SU-DHL-6 (cell line): ENCODE results near the gene TIAM2.
"Not testable (repeated sequence)": the region's sequence is repeated elsewhere in the genome, so short reads cannot be mapped to it uniquely, and the experiment has no call there.

Experiments
- H2AFZ ChIP-seq: fragments of 200-600 bp; sonication (generic); 2 replicates; pipeline ENCODE4 v1.6.1; 2014; ENCODE audit warnings: low read depth, mild to moderate bottlenecking, moderate library complexity, mixed read lengths, antibody characterized with exemption, low read length; ENCODE audit not compliant: severe bottlenecking
- H3F3A ChIP-seq: fragments of 200-600 bp; shearing (Covaris generic); 2 replicates; pipeline ENCODE4 v1.6.0; 2016; ENCODE audit warnings: antibody characterized with exemption, mild to moderate bottlenecking; ENCODE audit not compliant: insufficient read depth
- H3K27ac ChIP-seq: fragments of 200-600 bp; sonication (generic); 2 replicates; pipeline ENCODE4 v1.5.1; 2016; ENCODE audit warnings: low read depth, mild to moderate bottlenecking, low read length, moderate library complexity, mixed read lengths
- H3K27me3 ChIP-seq: fragments of 200-600 bp; sonication (generic), shearing (Covaris generic); 2 replicates; pipeline ENCODE4 v1.6.0; 2014; ENCODE audit warnings: mild to moderate bottlenecking, low read length
- H3K36me3 ChIP-seq: fragments of 200-600 bp; sonication (generic); 2 replicates; pipeline ENCODE4 v1.6.1; 2014; ENCODE audit warnings: mild to moderate bottlenecking, low read length, mixed read lengths
- H3K4me2 ChIP-seq: fragments of 300-600, 200-600 bp; shearing (Covaris generic), sonication (generic); 2 replicates; pipeline ENCODE4 v1.6.0; 2014; ENCODE audit warnings: low read length, low read depth, mild to moderate bottlenecking; ENCODE audit not compliant: poor library complexity, severe bottlenecking
- H3K4me3 ChIP-seq: fragments of 200-600 bp; sonication (generic); 2 replicates; pipeline ENCODE4 v1.5.1; 2014; ENCODE audit warnings: antibody characterized with exemption, low read length, mild to moderate bottlenecking, mixed read lengths; ENCODE audit not compliant: insufficient read depth, poor library complexity, severe bottlenecking
- H3K79me2 ChIP-seq: fragments of 200-600 bp; sonication (generic); 2 replicates; pipeline ENCODE4 v1.6.1; 2014; ENCODE audit warnings: mild to moderate bottlenecking, low read length, moderate library complexity; ENCODE audit not compliant: insufficient read depth
- H3K9ac ChIP-seq: fragments of 200-600 bp; sonication (generic); 2 replicates; pipeline ENCODE4 v1.7.0; 2014; ENCODE audit warnings: mild to moderate bottlenecking, low read length
- H3K9me2 ChIP-seq: fragments of 200-600 bp; sonication (generic); replicated peaks from 2 replicates; pipeline ENCODE4 v1.6.1; 2014; ENCODE audit warnings: low read length; ENCODE audit not compliant: insufficient read depth
- H3K9me3 ChIP-seq: fragments of 200-600 bp; sonication (generic); 2 replicates; pipeline ENCODE4 v1.6.1; 2014; ENCODE audit warnings: low read length, mixed read lengths; ENCODE audit not compliant: insufficient read depth
- H4K20me1 ChIP-seq: fragments of 200-600 bp; sonication (generic); 2 replicates; pipeline ENCODE4 v1.6.1; 2014; ENCODE audit warnings: low read depth, mild to moderate bottlenecking, antibody characterized with exemption, low read length, moderate library complexity, mixed read lengths
- EZH2phosphoT487 ChIP-seq: fragments of 200-600 bp; sonication (generic), shearing (Covaris generic); conservative IDR thresholded peaks from 2 replicates; pipeline ENCODE4 v1.6.1; 2018; ENCODE audit warnings: mild to moderate bottlenecking, antibody characterized with exemption, low read length, moderate library complexity, mixed read lengths
- TF ChIP-seq, protein P1 (sequence below): fragments of 200-600 bp; sonication (generic); IDR thresholded peaks from one replicate; pipeline ENCODE4 v1.5.1; 2017; ENCODE audit warnings: antibody characterized with exemption, mild to moderate bottlenecking, low read length, moderate library complexity; ENCODE audit not compliant: insufficient read depth, poor library complexity, severe bottlenecking

TIAM2 gene

DNA sequence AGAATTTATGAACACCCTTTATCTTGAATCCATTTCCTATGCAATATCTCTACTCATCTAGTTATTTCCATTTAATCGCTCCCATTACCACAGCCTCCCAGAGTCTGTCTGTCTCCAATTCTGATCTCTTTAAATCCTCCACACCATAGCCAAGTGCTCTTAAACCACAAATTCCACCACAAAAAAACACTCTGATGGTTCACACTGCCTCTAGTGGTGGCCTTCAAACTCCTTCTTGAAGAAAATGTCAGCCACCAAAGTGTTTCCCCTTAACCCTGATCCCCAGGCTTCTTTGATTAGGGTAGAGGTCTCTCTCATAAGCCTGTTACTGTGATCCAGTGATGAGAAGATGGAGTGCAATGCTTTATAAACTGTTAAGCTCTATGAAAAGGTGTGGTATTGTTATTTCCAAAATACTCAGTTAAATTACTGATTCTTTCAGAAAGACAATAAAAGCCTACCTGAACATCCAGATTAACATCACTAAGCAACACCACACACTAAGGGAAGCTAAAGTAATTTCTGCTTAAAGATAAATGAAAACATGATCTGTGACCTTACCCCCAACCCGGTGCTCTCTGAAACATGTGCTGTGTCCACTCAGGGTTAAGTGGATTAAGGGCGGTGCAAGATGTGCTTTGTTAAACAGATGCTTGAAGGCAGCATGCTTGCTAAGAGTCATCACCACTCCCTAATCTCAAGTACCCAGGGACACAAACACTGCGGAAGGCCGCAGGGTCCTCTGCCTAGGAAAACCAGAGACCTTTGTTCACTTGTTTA is 273.2 kb downstream of the TIAM2 start:
- H2AFZ ChIP-seq, H4K20me1 ChIP-seq, H3K9me3 ChIP-seq, H3K9me2 ChIP-seq, H3K36me3 ChIP-seq, H3K4me2 ChIP-seq, H3K79me2 ChIP-seq, H3F3A ChIP-seq, H3K27me3 ChIP-seq, H3K27ac ChIP-seq, H3K4me3 ChIP-seq, H3K9ac ChIP-seq: not testable (repeated sequence)
- TF ChIP-seq, protein P1, sequence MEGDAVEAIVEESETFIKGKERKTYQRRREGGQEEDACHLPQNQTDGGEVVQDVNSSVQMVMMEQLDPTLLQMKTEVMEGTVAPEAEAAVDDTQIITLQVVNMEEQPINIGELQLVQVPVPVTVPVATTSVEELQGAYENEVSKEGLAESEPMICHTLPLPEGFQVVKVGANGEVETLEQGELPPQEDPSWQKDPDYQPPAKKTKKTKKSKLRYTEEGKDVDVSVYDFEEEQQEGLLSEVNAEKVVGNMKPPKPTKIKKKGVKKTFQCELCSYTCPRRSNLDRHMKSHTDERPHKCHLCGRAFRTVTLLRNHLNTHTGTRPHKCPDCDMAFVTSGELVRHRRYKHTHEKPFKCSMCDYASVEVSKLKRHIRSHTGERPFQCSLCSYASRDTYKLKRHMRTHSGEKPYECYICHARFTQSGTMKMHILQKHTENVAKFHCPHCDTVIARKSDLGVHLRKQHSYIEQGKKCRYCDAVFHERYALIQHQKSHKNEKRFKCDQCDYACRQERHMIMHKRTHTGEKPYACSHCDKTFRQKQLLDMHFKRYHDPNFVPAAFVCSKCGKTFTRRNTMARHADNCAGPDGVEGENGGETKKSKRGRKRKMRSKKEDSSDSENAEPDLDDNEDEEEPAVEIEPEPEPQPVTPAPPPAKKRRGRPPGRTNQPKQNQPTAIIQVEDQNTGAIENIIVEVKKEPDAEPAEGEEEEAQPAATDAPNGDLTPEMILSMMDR = peak; percentile 54

DNA sequence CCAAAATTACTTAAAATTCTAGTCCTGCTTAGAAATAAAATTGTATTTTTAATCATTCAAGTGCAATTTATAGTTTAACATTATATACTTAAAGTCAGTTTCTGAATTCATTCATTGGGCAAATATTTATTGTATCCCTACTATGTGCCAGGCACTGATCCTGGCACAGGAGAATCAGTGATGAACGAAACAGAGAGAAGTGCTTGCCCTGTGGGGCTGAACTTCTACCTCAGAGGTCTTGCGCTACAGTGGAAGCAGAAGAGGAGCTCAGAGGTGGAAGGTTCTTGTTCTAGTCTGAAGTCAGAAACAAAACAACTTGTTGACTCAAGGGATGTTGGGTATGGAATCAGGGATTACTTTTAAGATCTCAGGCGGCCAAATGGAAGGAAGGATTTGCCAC is 274.6 kb downstream of the TIAM2 start:
- Histone ChIP-seq H3K4me3 (no peak overlapping the region), H4K20me1 (no peaks in the 10 kb centered on the region), H3K9me3 (no peaks in the 10 kb centered on the region), H3K9me2 (no peaks in the 10 kb centered on the region), H3K36me3 (peaks cover 10% of the 10 kb centered on the region; the same call in 1 of the 2 replicates), H3K4me2 (no peak overlapping the region), H3K79me2 (peaks cover 3% of the 10 kb centered on the region; the same call in 1 of the 2 replicates), H2AFZ (no peak overlapping the region), H3K27ac (no peak overlapping the region), H3K9ac (no peak overlapping the region), H3F3A (no peaks in the 10 kb centered on the region), H3K27me3 (no peaks in the 10 kb centered on the region)
- no peak for TF ChIP-seq EZH2phosphoT487
- TF ChIP-seq, protein P1 = no peak

DNA sequence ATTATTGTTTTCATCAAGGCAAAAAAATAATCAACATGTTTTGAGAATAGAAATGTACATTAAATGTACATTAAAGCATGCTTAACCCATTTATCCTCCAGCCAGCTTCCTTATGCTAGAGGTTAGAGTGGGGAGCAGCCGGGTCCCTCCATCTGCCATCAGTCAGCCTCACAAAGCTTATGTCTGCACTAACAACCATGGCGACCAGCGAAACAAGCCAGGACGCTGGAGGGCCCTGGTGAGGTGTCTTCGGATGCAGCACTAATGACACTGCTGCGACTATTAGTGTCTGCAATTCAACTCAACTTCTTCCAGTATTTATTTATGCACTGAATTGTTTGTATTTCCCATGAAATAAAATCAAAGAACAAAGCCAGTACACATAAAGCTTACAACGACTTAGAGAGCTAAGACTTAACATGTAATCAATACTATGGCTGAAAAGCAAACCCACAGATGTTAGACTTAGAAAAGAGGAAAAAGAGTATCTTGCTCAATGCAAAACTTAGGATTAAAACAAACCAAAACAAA is 275.5 kb downstream of the TIAM2 start:
- Histone ChIP-seq H3K4me2 (no peak overlapping the region), H3K27me3 (no peaks in the 10 kb centered on the region), H3K9ac (no peak overlapping the region), H4K20me1 (no peaks in the 10 kb centered on the region), H2AFZ (no peak overlapping the region), H3K9me3 (no peaks in the 10 kb centered on the region), H3K9me2 (no peaks in the 10 kb centered on the region), H3K4me3 (no peak overlapping the region), H3K79me2 (no peaks in the 10 kb centered on the region), H3K36me3 (peaks cover 10% of the 10 kb centered on the region; the same call in 1 of the 2 replicates), H3F3A (no peaks in the 10 kb centered on the region), H3K27ac (no peak overlapping the region)
- TF ChIP-seq, protein P1 = no peak
- no peak for TF ChIP-seq EZH2phosphoT487
